Measurements from ENCODE around the gene FNBP1L.

Gene FNBP1L

DNA sequence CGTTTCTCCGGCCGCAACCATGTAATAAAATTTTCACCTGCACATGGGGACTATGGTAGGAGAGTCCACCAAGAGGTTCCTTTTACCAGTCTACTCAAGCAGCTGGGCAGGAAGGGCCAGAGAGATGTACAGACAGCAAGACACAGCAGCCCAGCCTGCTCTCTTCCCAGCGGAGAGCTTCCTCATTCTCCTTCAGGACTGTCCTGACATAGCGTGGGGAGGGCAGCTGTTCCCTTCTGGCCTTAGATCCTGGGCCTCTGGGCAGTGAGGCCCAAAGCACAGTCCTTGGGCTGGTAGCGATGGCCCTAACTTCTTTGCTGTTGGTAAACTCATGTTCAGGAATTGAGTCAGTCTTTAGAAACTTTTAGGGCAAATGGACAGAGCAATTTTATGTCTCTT lies 144.6 kb downstream of the FNBP1L start:
- DNase-seq (ENCODE audit: low spot score), result peak; percentile 85

- DNase-seq (ENCODE audit: low spot score), result no peak
These were observed 146.1 kb downstream of the FNBP1L start for GRCh38 chr1:93593854-93594602.

- DNase-seq (ENCODE audit: low spot score), result no peak
These were observed 146.6 kb downstream of the FNBP1L start for GRCh38 chr1:93594603-93594880.

DNA sequence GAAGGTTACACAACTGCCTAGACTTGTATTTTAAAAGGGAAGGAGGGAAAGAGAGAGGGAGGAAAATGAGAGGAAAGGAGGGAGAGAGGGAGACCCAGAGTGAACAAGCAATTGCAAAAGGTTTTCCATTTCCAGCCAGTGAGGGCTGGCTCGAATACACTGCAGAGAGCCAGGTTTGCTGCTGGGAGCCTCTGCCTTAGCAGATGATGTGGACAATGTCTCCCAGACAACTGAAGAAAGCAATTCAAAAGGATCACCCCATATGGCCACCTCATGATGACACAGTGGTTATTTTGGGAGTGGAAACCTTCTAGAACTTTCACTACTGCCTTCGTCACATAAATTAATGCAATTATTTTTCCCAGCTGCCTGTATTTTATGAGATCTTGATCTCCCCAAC lies 147.3 kb downstream of the FNBP1L start:
- DNase-seq (ENCODE audit: low spot score), result peak; percentile 30

- no peak for DNase-seq (ENCODE audit: low spot score)
These were observed 147.8 kb downstream of the FNBP1L start for GRCh38 chr1:93595743-93596142.

DNA sequence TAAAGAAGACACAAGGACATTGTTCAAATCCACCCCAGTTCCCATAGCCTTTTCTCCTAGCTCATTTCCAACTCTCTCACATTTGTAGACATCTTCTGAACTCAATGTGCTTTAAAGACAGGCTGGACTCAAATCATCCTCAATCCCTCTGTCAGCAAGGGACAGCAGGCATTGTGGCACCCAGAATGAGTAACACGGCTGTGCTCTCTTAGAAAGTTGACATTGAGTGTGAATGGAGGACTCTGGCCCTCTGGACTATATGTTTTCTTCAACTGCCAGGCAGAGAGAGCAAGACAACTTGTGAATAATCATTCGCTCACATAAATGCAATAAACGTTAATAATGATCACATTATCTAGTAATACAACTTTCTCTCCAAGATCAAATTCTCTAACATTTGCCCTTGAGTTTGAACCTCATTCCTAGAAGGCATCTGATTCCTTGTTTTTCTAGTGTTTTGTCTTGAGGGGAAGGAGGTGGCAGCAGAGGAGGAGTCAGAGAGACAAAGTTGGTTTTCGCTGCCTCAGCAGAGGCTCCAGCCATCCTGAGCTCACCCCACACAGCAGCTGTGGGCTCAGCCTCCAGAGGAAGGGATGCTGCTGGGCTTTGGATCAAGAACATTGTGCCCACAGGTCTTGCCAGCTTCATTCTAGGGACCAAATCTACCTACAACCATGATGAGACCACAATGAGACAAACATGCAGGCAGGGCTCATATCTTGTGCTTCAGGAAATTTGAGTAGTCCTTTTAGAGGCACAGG lies 148.6 kb downstream of the FNBP1L start:
- no peak for DNase-seq (ENCODE audit: low spot score)

DNA sequence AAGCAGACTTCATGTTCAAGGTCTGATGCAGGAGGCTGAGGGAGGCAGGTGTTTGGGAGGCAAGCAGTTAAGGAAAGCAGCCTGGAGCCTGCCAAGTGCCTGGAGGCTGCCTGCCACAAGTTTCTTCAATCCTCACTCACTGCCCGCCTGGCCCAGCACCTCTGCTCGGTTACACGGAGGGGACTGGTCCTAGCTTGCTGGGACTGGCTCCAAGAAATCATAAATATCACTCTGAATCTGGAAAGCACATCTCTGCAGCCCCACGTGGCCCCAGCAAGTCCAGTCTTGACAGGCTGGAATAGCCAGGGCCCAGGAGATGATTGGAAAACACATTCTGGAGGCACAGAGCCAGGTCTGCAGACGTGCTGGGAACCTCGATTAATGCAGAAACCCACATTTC lies 149.8 kb downstream of the FNBP1L start:
- no peak for DNase-seq (ENCODE audit: low spot score)

- no peak for DNase-seq (ENCODE audit: low spot score)
These were observed 150.5 kb downstream of the FNBP1L start for GRCh38 chr1:93598396-93598795.

GRCh38 chr1:93598861-93599439 lies 151.0 kb downstream of the FNBP1L start:
- no peak for DNase-seq (ENCODE audit: low spot score)

DNA sequence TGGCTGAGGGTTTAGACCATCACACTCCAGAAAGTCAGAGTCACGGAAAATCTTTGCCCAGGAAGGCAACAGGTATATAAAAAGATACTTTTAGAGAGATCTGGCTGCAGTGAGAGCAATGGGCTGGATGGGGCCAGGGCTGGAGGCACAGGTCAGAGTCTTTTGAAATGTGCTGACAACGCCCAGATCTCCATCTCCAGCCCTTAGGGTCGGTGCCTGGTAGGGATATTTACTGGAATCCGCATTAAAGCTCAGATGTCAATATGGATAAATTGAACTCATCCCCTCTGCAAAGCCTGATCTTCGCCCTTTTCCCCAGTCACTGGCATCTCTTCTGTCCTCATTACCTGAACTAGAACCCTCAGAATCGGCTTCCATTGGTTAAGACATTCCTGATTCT lies 151.6 kb downstream of the FNBP1L start:
- no peak for DNase-seq (ENCODE audit: low spot score)

DNA sequence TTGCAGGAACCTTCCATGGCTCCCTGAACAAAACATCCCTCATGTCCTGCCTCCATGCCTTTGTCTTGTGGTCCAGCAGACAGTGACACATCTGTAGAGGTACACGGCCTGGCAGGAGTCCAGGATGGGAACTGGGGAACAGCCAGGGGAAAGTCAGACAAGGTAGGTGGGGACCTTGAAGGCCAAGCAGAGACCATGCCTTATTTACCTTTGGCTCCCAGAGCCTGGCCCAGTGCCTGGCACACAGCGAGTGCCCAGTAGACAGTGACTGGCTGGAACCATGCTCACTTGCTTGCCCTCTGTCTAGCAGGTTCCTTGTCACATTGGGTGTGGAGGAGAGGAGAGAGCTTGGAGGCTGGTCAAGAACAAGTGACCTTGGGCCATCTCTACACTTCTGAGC lies 152.7 kb downstream of the FNBP1L start:
- no peak for DNase-seq (ENCODE audit: low spot score)

DNA sequence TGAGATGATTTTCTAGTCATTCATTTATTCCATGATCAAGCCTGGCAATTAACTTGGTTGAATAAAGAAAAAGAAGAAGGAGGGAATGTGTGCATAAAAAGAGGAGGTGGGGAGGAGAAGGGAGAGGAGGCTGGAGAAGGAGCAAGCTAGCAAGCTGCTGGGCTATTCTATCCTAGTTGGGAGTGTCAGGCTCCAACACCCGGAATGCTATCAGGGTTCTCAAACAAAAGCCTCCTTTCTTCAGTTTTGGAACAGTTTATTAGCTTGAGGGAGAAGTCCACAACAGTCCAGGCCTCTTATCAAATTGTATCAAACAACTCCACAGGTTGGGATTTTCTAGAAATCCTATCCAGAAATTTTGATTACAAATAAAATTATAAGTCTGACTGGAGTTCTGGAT lies 153.8 kb downstream of the FNBP1L start:
- DNase-seq (ENCODE audit: low spot score), result no peak

- DNase-seq (ENCODE audit: low spot score), result no peak
These were observed 154.2 kb downstream of the FNBP1L start for GRCh38 chr1:93602101-93602500.

- no peak for DNase-seq (ENCODE audit: low spot score)
These were observed 155.2 kb downstream of the FNBP1L start for GRCh38 chr1:93603106-93603505.

- DNase-seq (ENCODE audit: low spot score), result no peak
These were observed 155.7 kb downstream of the FNBP1L start for GRCh38 chr1:93603601-93604000.

Data from kidney tubule cell (primary cell).